HG03521 (cell line): ENCODE data around the gene CAPN1.
"Not testable (repeated sequence)": the region's sequence is repeated elsewhere in the genome, so short reads cannot be mapped to it uniquely, and the experiment has no call there.

Experiments used
- ATAC-seq: cut with Tn5 transposase; IDR thresholded peaks from one replicate; pipeline ENCODE4 v1.9.1; 2021; ENCODE audit warnings: mild to moderate bottlenecking, moderate library complexity; ENCODE audit not compliant: unreplicated experiment

CAPN1 gene

GRCh38 chr11:65216830-65217229 lies 35.1 kb downstream of the CAPN1 start:
- ATAC-seq = no peak

- ATAC-seq = no peak
Measured at GRCh38 chr11:65217441-65218423, 36.0 kb downstream of the CAPN1 start.

GRCh38 chr11:65218446-65218845 lies 36.7 kb downstream of the CAPN1 start:
- ATAC-seq = no peak

DNA sequence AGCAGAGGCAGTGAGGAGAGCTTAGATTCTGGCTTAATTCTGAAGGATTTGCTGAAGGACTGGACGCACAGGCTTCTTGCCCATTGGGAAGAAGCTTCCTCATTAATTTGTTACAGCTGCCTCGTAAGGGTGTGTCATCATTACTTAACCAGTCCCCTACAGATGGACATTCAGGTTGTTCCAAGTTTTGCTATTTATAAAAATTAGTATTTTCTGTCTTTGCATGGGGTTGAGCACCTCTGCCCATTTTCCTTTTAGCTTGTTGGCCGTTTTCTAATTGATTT lies 38.1 kb downstream of the CAPN1 start:
- no peak for ATAC-seq

GRCh38 chr11:65221026-65221425 lies 39.3 kb downstream of the CAPN1 start:
- ATAC-seq = no peak

DNA sequence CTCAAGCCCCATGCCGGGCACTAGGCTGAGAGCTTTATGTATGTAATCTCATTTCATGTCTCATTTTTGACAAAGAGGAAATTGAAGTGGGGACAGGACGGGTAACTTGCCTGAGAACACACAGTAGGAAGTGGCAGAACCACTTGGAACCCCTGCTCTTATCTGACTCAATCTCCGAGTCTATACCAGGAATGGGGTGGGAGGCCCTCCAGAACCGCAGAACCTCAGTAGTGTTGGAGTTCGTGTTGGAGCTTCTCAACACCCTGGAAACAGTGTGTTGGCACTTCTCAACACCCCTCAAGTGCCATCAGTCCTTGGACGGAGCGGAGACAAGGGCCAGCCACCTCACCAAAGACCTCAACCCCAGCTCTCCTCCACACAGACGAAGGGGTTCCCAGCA lies 41.3 kb downstream of the CAPN1 start:
- ATAC-seq = no peak

GRCh38 chr11:65224930-65225278 lies 43.2 kb downstream of the CAPN1 start:
- ATAC-seq = no peak

- ATAC-seq = no peak
Measured at GRCh38 chr11:65225279-65226102, 43.8 kb downstream of the CAPN1 start.

GRCh38 chr11:65226103-65226442 lies 44.3 kb downstream of the CAPN1 start:
- ATAC-seq = no peak

DNA sequence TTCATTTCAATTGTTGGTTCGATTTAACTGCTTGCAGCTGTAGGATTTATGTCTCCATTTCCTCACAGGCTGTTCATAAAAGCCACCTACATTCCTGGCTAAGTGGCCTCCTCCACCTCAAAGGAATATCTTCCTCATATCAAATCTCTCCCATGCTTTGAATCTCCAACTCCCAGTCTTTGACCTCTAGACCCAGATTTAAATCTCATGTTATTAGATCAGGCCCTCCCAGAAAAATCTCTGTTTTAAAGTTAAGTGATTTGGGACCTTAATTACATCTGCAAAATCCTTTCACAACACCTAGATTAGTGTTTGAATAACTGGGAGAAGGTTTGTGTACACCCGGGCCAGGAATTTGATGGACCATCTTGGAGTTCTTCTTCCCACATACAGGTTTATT lies 46.2 kb downstream of the CAPN1 start:
- no peak for ATAC-seq

GRCh38 chr11:65236194-65237059 lies 54.7 kb downstream of the CAPN1 start:
- no peak for ATAC-seq

DNA sequence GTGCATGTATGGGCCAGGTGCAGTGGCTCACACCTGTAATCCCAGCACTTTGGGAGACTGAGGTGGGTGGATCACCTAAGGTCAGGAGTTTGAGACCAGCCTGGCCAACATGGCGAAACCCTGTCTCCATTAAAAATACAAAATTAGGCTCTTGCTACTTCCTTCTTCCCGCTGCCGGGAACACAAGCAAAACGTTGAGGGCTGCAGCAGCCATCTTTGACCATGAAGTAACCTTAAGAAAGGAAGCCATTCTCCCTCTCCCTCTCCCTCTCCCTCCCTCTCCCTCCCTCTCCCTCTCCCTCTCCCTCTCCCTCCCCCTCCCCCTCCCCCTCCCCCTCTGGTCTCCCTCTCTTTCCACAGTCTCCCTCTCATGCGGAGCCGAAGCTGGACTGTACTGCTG lies 56.6 kb downstream of the CAPN1 start:
- not testable (repeated sequence) for ATAC-seq

DNA sequence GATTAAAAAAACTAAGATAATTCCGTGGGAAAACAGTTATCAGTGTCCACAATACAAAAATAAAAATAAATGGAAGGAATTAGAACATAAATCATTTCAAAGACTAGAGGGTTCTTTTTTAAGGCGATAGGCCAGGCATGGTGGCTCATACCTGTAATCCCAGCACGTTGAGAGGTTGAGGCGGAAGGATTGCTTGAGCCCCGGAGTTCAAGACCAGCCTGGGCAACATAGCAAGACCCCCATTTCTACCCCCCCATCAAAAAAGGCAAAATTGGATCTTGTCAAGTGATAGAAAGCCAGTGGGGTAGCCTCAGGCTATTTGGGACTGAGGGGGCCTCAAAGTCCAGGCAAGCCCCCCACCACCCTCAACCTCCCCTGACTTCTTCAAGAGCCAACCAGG lies 59.4 kb downstream of the CAPN1 start:
- ATAC-seq = no peak

GRCh38 chr11:65241692-65242091 lies 60.0 kb downstream of the CAPN1 start:
- ATAC-seq = no peak

- no peak for ATAC-seq
Measured at GRCh38 chr11:65242389-65242788, 60.7 kb downstream of the CAPN1 start.

- no peak for ATAC-seq
Measured at GRCh38 chr11:65243797-65244196, 62.1 kb downstream of the CAPN1 start.

- not testable (repeated sequence) for ATAC-seq
Measured at GRCh38 chr11:65245046-65245445, 63.3 kb downstream of the CAPN1 start.

GRCh38 chr11:65246506-65246905 lies 64.8 kb downstream of the CAPN1 start:
- no peak for ATAC-seq

GRCh38 chr11:65248184-65248710 lies 66.5 kb downstream of the CAPN1 start:
- not testable (repeated sequence) for ATAC-seq

DNA sequence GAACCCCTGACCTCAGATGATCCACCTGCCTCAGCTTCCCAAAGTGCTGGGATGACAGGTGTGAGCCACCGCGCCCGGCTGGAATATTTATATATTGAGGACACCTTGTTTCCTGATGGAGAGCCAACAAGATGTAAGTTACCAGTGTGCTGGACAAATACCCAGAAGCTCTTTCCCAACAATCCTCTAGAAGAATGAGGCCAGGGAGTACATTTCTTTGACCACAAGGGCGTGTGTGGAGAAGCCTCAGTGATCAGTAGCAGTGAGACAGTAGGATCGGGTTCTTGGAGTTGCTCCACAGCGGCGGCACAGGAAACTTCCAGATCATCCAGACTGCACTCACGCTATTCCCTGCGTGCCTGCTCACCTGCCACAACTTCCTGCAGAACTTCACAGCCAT lies 69.7 kb downstream of the CAPN1 start:
- ATAC-seq = no peak

GRCh38 chr11:65254724-65255123 lies 73.0 kb downstream of the CAPN1 start:
- no peak for ATAC-seq
